Fibroblast of lung (primary cell): Measurements from ENCODE around the gene VBP1.

Source experiments
- EZH2 ChIP-seq: IDR thresholded peaks from 2 replicates; pipeline ENCODE4 v1.5.1; 2012; ENCODE audit warnings: low read length, control low read depth, mild to moderate bottlenecking; ENCODE audit errors: missing control alignments
- TF ChIP-seq, protein P1 (sequence below), 2 donors: IDR thresholded peaks in 1 of 2; conservative IDR thresholded peaks in 1 of 2; 1 replicate in 1 of 2; 2 replicates in 1 of 2; pipeline ENCODE4 v1.5.1; 2011 to 2012; ENCODE audit warnings: low read length in 2 of 2, control low read depth in 1 of 2, inconsistent platforms in 1 of 2, low read depth in 1 of 2, mild to moderate bottlenecking in 1 of 2

GRCh38 chrX:155188786-155189185 is 27.5 kb upstream of the VBP1 start:
- TF ChIP-seq, protein P1, sequence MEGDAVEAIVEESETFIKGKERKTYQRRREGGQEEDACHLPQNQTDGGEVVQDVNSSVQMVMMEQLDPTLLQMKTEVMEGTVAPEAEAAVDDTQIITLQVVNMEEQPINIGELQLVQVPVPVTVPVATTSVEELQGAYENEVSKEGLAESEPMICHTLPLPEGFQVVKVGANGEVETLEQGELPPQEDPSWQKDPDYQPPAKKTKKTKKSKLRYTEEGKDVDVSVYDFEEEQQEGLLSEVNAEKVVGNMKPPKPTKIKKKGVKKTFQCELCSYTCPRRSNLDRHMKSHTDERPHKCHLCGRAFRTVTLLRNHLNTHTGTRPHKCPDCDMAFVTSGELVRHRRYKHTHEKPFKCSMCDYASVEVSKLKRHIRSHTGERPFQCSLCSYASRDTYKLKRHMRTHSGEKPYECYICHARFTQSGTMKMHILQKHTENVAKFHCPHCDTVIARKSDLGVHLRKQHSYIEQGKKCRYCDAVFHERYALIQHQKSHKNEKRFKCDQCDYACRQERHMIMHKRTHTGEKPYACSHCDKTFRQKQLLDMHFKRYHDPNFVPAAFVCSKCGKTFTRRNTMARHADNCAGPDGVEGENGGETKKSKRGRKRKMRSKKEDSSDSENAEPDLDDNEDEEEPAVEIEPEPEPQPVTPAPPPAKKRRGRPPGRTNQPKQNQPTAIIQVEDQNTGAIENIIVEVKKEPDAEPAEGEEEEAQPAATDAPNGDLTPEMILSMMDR (conservative IDR thresholded peaks at IDR 0.05 in 1 of 2, IDR thresholded peaks at IDR 0.05 in 1 of 2; ENCODE audit: low read depth in 1 of 2, low read length in 2 of 2) = no peak
- no peak for TF ChIP-seq EZH2
